H1 (cell line): Measurements from ENCODE around the gene ANO6. TPM values are rescaled to one million over a fixed set of nuclear protein-coding genes. Genes with fewer than 3 reads are reported as not detected.

Source experiments
- CHD7 ChIP-seq: fragments of 300-600 bp; sonication (generic); IDR thresholded peaks from 2 replicates; pipeline ENCODE4 v1.7.1; 2012; ENCODE audit warnings: low read length, moderate library complexity, mild to moderate bottlenecking, inconsistent platforms; ENCODE audit not compliant: insufficient replicate concordance
- EZH2 ChIP-seq: fragments of 200-600 bp; sonication (generic); IDR thresholded peaks from 2 replicates; pipeline ENCODE4 v1.7.1; 2012; ENCODE audit warnings: low read depth, mild to moderate bottlenecking, moderate library complexity, low read length, inconsistent platforms; ENCODE audit not compliant: severe bottlenecking
- FOSL1 ChIP-seq: IDR thresholded peaks from 2 replicates; pipeline ENCODE4 v1.6.1; 2011; ENCODE audit warnings: mild to moderate bottlenecking, low read depth, low read length, moderate library complexity; ENCODE audit not compliant: insufficient read depth
- POLR2A ChIP-seq, 2 experiments: IDR thresholded peaks; 1 replicate in 1 of 2; 2 replicates in 1 of 2; pipeline ENCODE4 v1.6.1; 2011; ENCODE audit warnings: low read depth in 2 of 2, low read length in 2 of 2, mild to moderate bottlenecking in 2 of 2; ENCODE audit errors: control extremely low read depth in 1 of 2
- TBP ChIP-seq: IDR thresholded peaks from 2 replicates; pipeline ENCODE4 v1.6.1; 2011; ENCODE audit warnings: low read depth, low read length, improper control_type of control experiment
- polyA plus RNA-seq, 7 experiments: library from polyadenylated mRNA; depleted of rRNA in 3 of 7; stranded (reverse) in 5 of 7; unstranded in 2 of 7; fragments of >200 nt in 5 of 7; fragments of 200-250 nt in 2 of 7; gene quantifications; 1 replicate in 5 of 7; 2 replicates in 1 of 7; 4 replicates in 1 of 7; pipeline versions ENCODE4 v1.2.1 to v1.2.3, GENCODE V29; 2011 to 2013; ENCODE audit warnings: missing spikeins in 2 of 7, mixed read lengths in 2 of 7
- total RNA-seq: library from RNA; stranded (reverse); fragmentation: NEBNext Ultra II Directional; extraction: Animal tissue kit (Norgen Biotek cat#: 25700); gene quantifications from 2 replicates; pipeline ENCODE4 v1.2.1, GENCODE V29; 2021

Gene ANO6
- total and polyA plus RNA-seq, 2 of the 8 experiments (the other 6 are each of a cell fraction or from before 2014, with no cell fraction given) = 15.1 to 39.7 TPM

GRCh38 chr12:45337835-45338234 is 121.9 kb downstream of the ANO6 start (continued):
- TF ChIP-seq CHD7 (no peak), FOSL1 (no peak), TBP (no peak), POLR2A (IDR thresholded peaks at IDR 0.05; ENCODE audit: control extremely low read depth in 1 of 2, low read depth in 2 of 2, low read length in 2 of 2) (no peak), EZH2 (no peak)
